ENCODE results near the gene SDR39U1. TPM values are rescaled to one million over a fixed set of nuclear protein-coding genes. Genes with fewer than 3 reads are reported as not detected.

Gene SDR39U1
- total RNA-seq, 2 experiments from 2014 or later, result 71.7 to 74.7 TPM

- no peaks in the 10 kb centered on the region for H3K9me3 Mint-ChIP-seq
- TF ChIP-seq, protein P1, sequence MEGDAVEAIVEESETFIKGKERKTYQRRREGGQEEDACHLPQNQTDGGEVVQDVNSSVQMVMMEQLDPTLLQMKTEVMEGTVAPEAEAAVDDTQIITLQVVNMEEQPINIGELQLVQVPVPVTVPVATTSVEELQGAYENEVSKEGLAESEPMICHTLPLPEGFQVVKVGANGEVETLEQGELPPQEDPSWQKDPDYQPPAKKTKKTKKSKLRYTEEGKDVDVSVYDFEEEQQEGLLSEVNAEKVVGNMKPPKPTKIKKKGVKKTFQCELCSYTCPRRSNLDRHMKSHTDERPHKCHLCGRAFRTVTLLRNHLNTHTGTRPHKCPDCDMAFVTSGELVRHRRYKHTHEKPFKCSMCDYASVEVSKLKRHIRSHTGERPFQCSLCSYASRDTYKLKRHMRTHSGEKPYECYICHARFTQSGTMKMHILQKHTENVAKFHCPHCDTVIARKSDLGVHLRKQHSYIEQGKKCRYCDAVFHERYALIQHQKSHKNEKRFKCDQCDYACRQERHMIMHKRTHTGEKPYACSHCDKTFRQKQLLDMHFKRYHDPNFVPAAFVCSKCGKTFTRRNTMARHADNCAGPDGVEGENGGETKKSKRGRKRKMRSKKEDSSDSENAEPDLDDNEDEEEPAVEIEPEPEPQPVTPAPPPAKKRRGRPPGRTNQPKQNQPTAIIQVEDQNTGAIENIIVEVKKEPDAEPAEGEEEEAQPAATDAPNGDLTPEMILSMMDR (IDR thresholded peaks at IDR 0.05), result no peak
- H3K4me1 Mint-ChIP-seq (ENCODE audit: low read depth), result no peaks in the 10 kb centered on the region
- H3K9me3 ChIP-seq (ENCODE audit: control insufficient read depth in 1 of 2, insufficient read depth in 1 of 2, low read length in 2 of 2), result no peaks in the 10 kb centered on the region
- POLR2A ChIA-PET, result no interaction called here
- H3K27me3 Mint-ChIP-seq, result peaks cover 28% of the 10 kb centered on the region
- H3K4me3 ChIP-seq (ENCODE audit: low read length), result no peak overlapping the region
- H3K27ac Mint-ChIP-seq, result no peak overlapping the region
- H3K4me3 Mint-ChIP-seq, result no peak overlapping the region
- DNase-seq (no peak), ATAC-seq (ENCODE audit: poor library complexity) (no peak)
- H3K27ac ChIP-seq (ENCODE audit: low read depth in 1 of 2, low read length in 2 of 2), result no peak overlapping the region
- no peaks in the 10 kb centered on the region for H3K36me3 Mint-ChIP-seq (ENCODE audit: low read depth)
- CTCF ChIA-PET, result no interaction called here
- H3K36me3 ChIP-seq (ENCODE audit: insufficient read depth, low read length), result no peaks in the 10 kb centered on the region
- intact Hi-C loops (cut with DNase I, micrococcal nuclease), result no loop called here
- H3K27me3 ChIP-seq (ENCODE audit: control insufficient read depth in 1 of 2, insufficient read depth in 2 of 2, low read length in 2 of 2), result peaks cover 0 to 10% of the 10 kb centered on the region in 2 experiments
- H3K4me1 ChIP-seq (ENCODE audit: insufficient read depth, low read length), result no peaks in the 10 kb centered on the region
Measured at GRCh38 chr14:24407608-24408325, 34.8 kb downstream of the SDR39U1 start.

- Histone ChIP-seq H3K27ac (ENCODE audit: low read depth in 1 of 2, low read length in 2 of 2) (no peak overlapping the region), H3K36me3 (ENCODE audit: insufficient read depth, low read length) (no peaks in the 10 kb centered on the region), H3K9me3 (ENCODE audit: control insufficient read depth in 1 of 2, insufficient read depth in 1 of 2, low read length in 2 of 2) (no peaks in the 10 kb centered on the region), H3K4me3 (ENCODE audit: low read length) (no peak overlapping the region), H3K4me1 (ENCODE audit: insufficient read depth, low read length) (no peaks in the 10 kb centered on the region), H3K27me3 (ENCODE audit: control insufficient read depth in 1 of 2, insufficient read depth in 2 of 2, low read length in 2 of 2) (peaks cover 0 to 12% of the 10 kb centered on the region in 2 experiments)
- no peak for DNase-seq
- POLR2A ChIA-PET, result no interaction called here
- H3K36me3 Mint-ChIP-seq (ENCODE audit: low read depth), result no peaks in the 10 kb centered on the region
- no peak for ATAC-seq (ENCODE audit: poor library complexity)
- H3K4me1 Mint-ChIP-seq (ENCODE audit: low read depth), result no peaks in the 10 kb centered on the region
- no peaks in the 10 kb centered on the region for H3K9me3 Mint-ChIP-seq
- TF ChIP-seq, protein P1 (IDR thresholded peaks at IDR 0.05), result no peak
- H3K4me3 Mint-ChIP-seq, result no peak overlapping the region
- no peak overlapping the region for H3K27ac Mint-ChIP-seq
- CTCF ChIA-PET, result interaction anchor here (0.9 kb wide), 1 partner anchor 73 kb away, joined by 4 read pairs; no protein-coding TSS in a partner anchor
- intact Hi-C loops (cut with DNase I, micrococcal nuclease), result no loop called here
- H3K27me3 Mint-ChIP-seq, result peaks cover 28% of the 10 kb centered on the region
Measured at GRCh38 chr14:24406416-24406815, 36.2 kb downstream of the SDR39U1 start.

- H3K4me1 ChIP-seq (ENCODE audit: insufficient read depth, low read length), result no peaks in the 10 kb centered on the region
- H3K27me3 ChIP-seq (ENCODE audit: control insufficient read depth in 1 of 2, insufficient read depth in 2 of 2, low read length in 2 of 2), result peaks cover 0 to 16% of the 10 kb centered on the region in 2 experiments
- H3K27ac ChIP-seq (ENCODE audit: low read depth in 1 of 2, low read length in 2 of 2), result no peak overlapping the region
- CTCF ChIA-PET, result no interaction called here
- POLR2A ChIA-PET, result no interaction called here
- H3K9me3 ChIP-seq (ENCODE audit: control insufficient read depth in 1 of 2, insufficient read depth in 1 of 2, low read length in 2 of 2), result no peaks in the 10 kb centered on the region
- no peaks in the 10 kb centered on the region for H3K9me3 Mint-ChIP-seq
- no peak overlapping the region for H3K27ac Mint-ChIP-seq
- TF ChIP-seq, protein P1 (IDR thresholded peaks at IDR 0.05), result no peak
- DNase-seq, result no peak
- no peaks in the 10 kb centered on the region for H3K36me3 ChIP-seq (ENCODE audit: insufficient read depth, low read length)
- H3K4me3 ChIP-seq (ENCODE audit: low read length), result no peak overlapping the region
- no peak overlapping the region for H3K4me3 Mint-ChIP-seq
- H3K4me1 Mint-ChIP-seq (ENCODE audit: low read depth), result peaks cover under 1% of the 10 kb centered on the region
- H3K36me3 Mint-ChIP-seq (ENCODE audit: low read depth), result no peaks in the 10 kb centered on the region
- no peak for ATAC-seq (ENCODE audit: poor library complexity)
- peaks cover 28% of the 10 kb centered on the region for H3K27me3 Mint-ChIP-seq
- intact Hi-C loops (cut with DNase I, micrococcal nuclease), result no loop called here
Measured at GRCh38 chr14:24404814-24405213, 37.8 kb downstream of the SDR39U1 start.
